Gastrocnemius medialis (tissue), 4 donors: ENCODE data around the gene SCN2B. TPM values are rescaled to one million over a fixed set of nuclear protein-coding genes. Genes with fewer than 3 reads are reported as not detected.

Experiments
- ATAC-seq, 2 donors: fragments of 150-250 bp; one replicate each; pipeline ENCODE4 v1.9.1; 2016
- DNase-seq, 2 donors: peaks; one replicate each; pipeline ENCODE4 v3.0.0-alpha.2; 2019
- H3K27ac ChIP-seq, 4 donors: fragments of 200-600 bp; sonication (generic); 1 replicate in 1 of 4; 2 replicates in 3 of 4; pipeline ENCODE4 v1.5.1; 2016 to 2018; ENCODE audit warnings: mild to moderate bottlenecking in 2 of 4, moderate library complexity in 1 of 4
- H3K27me3 ChIP-seq, 3 donors: fragments of 200-600 bp; sonication (generic) in 2 of 3; 1 replicate in 1 of 3; 2 replicates in 2 of 3; pipeline versions ENCODE4 v1.5.1 to v1.6.0; 2016 to 2019; ENCODE audit warnings: mild to moderate bottlenecking in 1 of 3, moderate library complexity in 1 of 3
- H3K36me3 ChIP-seq, 2 donors: fragments of 200-600 bp; sonication (generic) in 1 of 2; one replicate each; pipeline ENCODE4 v1.5.1; 2017 to 2018
- H3K4me1 ChIP-seq, 2 donors: fragments of 200-600 bp; sonication (generic) in 1 of 2; one replicate each; pipeline ENCODE4 v1.5.1; 2016 to 2017; ENCODE audit warnings: mild to moderate bottlenecking in 2 of 2
- H3K4me3 ChIP-seq, 4 donors: fragments of 200-600 bp; sonication (generic) in 3 of 4; 1 replicate in 1 of 4; 2 replicates in 3 of 4; pipeline ENCODE4 v1.5.1; 2016 to 2019; ENCODE audit warnings: mild to moderate bottlenecking in 2 of 4
- H3K9me3 ChIP-seq, 3 donors: fragments of 200-600 bp; sonication (generic) in 2 of 3; 1 replicate in 1 of 3; 2 replicates in 2 of 3; pipeline ENCODE4 v1.5.1; 2016 to 2019
- POLR2A ChIP-seq, 2 donors: fragments of 450-650 bp; IDR thresholded peaks; one replicate each; pipeline ENCODE4 v1.6.1; 2017; ENCODE audit warnings: antibody characterized with exemption in 2 of 2, mild to moderate bottlenecking in 2 of 2, moderate library complexity in 2 of 2
- in situ Hi-C, 4 donors: fragments of 200-750 bp; cut with MboI; loops; one replicate each; pipeline versions ENCODE4 v1.15.0 to v1.8.0; 2017; ENCODE audit warnings: low sequenced_read_pairs in 4 of 4
- intact Hi-C: fragments of 100-400 bp; cut with DNase I; formaldehyde crosslinking; loops from one replicate; pipeline ENCODE4 v1.15.1; 2023; ENCODE audit warnings: low total_unique reads
- total RNA-seq, 4 donors: library from RNA; depleted of rRNA; stranded (reverse); fragments of >200 nt; gene quantifications; one replicate each; pipeline versions ENCODE4 v1.1.0 to v1.2.3, GENCODE V29; 2016
- TF ChIP-seq, protein P1 (sequence below), 5 experiments: fragments of 450-650 bp in 3 of 5; fragments of 200-600 bp in 2 of 5; sonication (generic) in 2 of 5; IDR thresholded peaks in 4 of 5; conservative IDR thresholded peaks in 1 of 5; 1 replicate in 4 of 5; 2 replicates in 1 of 5; pipeline ENCODE4 v1.5.1; 2016 to 2019; ENCODE audit warnings: antibody characterized with exemption in 5 of 5, mild to moderate bottlenecking in 3 of 5, moderate library complexity in 3 of 5

Gene SCN2B
- total RNA-seq, 4 donors from 2014 or later, result 0.10 to 1.9 (median 0.24) TPM; not detected in 1

DNA sequence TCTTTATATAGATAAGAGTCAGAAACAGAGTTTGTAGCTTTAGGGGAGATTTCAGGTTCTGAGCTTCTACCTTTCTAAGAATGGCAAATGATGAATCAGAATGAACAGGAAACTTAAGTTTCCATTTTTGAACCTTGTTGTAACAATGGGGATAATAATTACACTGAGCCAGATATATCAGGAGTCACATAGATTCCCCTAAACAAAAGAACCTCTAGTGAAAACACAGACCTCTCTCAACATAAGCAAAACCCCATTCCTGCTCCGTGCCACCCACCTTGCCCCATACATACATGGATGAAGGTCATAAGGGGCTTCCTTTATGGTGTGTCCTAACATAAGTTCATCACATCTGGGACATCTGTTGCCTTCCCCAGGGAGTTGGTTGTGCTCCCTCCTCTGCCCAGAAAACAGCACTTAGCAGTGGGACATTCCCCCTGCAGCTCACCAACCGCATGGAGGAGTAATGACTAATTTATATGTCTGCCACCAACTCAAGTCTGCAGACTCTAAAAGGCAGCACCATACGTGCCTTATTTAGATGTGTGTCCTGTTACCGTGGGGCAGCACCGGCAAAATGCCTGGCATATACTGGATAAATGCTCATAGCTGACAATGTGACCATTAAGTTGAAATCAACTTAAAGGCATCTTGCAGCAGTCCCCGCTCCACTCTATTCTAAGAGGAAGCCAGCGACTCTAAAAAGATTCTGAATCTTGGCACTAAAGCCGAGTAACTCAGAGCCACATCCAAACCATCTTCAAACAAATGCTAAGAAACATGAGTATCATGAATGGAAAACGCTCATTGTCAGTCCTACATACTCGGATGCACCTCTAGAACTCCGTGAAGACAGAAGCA lies 40.4 kb upstream of the SCN2B start:
- Histone ChIP-seq H3K27me3 (peaks cover 0 to 6% (median 5%) of the 10 kb centered on the region in 3 donors), H3K4me3 (no peak overlapping the region), H3K9me3 (no peaks in the 10 kb centered on the region), H3K36me3 (no peaks in the 10 kb centered on the region), H3K27ac (no peak overlapping the region), H3K4me1 (no peaks in the 10 kb centered on the region)
- ATAC-seq (no peak), DNase-seq (no peak)
- intact Hi-C loops, result no loop called here
- in situ Hi-C loops, result no loop called here
- TF ChIP-seq, protein P1, sequence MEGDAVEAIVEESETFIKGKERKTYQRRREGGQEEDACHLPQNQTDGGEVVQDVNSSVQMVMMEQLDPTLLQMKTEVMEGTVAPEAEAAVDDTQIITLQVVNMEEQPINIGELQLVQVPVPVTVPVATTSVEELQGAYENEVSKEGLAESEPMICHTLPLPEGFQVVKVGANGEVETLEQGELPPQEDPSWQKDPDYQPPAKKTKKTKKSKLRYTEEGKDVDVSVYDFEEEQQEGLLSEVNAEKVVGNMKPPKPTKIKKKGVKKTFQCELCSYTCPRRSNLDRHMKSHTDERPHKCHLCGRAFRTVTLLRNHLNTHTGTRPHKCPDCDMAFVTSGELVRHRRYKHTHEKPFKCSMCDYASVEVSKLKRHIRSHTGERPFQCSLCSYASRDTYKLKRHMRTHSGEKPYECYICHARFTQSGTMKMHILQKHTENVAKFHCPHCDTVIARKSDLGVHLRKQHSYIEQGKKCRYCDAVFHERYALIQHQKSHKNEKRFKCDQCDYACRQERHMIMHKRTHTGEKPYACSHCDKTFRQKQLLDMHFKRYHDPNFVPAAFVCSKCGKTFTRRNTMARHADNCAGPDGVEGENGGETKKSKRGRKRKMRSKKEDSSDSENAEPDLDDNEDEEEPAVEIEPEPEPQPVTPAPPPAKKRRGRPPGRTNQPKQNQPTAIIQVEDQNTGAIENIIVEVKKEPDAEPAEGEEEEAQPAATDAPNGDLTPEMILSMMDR (IDR thresholded peaks at IDR 0.05 in 4 of 5, conservative IDR thresholded peaks at IDR 0.05 in 1 of 5), result no peak
- TF ChIP-seq POLR2A (IDR thresholded peaks at IDR 0.05), result no peak

DNA sequence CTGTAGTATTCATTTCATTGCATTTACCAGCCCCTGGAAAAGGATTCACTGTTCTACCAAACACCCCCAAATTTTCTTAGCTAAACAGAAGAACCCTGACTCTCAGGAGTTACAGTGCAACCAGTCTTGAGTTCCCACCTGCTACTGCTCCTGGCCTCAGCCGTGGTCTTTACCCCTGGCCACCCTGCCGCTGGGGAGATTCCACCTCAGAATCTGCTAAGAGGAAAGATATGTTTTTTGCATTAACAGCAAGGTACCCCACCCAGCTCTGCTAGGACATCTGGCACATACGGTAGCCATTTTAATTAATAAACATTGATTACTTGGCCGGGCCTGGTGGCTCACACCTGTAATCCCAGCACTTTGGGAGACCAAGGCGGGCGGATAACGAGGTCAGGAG lies 39.3 kb upstream of the SCN2B start:
- H3K27me3 ChIP-seq, result peaks cover 0 to 6% (median 3%) of the 10 kb centered on the region in 3 donors
- in situ Hi-C loops (no loop called here), intact Hi-C loops (no loop called here)
- TF ChIP-seq POLR2A (IDR thresholded peaks at IDR 0.05), result no peak
- TF ChIP-seq, protein P1 (IDR thresholded peaks at IDR 0.05 in 4 of 5, conservative IDR thresholded peaks at IDR 0.05 in 1 of 5), result no peak
- no peaks in the 10 kb centered on the region for H3K9me3 ChIP-seq
- no peak overlapping the region for H3K27ac ChIP-seq
- no peak overlapping the region for H3K4me3 ChIP-seq
- no peaks in the 10 kb centered on the region for H3K36me3 ChIP-seq
- DNase-seq (no peak), ATAC-seq (no peak)
- no peaks in the 10 kb centered on the region for H3K4me1 ChIP-seq

DNA sequence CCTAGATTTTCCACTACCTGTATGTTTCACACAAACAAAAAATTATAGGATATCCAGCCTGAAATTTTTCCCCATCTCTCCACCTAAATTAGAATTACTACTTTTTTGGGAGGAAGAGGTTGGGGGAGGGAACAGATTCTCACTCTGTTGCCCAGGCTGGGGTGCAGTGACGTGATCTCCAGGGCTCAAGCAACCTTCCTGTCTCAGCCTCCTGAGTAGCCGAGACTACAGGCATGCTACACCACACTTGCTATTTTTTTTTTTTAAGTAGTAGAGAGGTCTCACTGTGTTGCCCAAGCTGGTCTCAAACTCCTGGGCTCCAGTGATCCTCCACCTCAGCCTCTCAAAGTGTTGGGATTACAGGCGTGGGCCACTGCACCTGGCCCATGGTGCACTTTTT lies 38.8 kb upstream of the SCN2B start:
- Histone ChIP-seq H3K27me3 (peaks cover 0 to 9% (median 3%) of the 10 kb centered on the region in 3 donors), H3K27ac (no peak overlapping the region), H3K4me1 (no peaks in the 10 kb centered on the region), H3K4me3 (no peak overlapping the region), H3K9me3 (no peaks in the 10 kb centered on the region), H3K36me3 (no peaks in the 10 kb centered on the region)
- intact Hi-C loops, result no loop called here
- in situ Hi-C loops, result no loop called here
- TF ChIP-seq, protein P1 (IDR thresholded peaks at IDR 0.05 in 4 of 5, conservative IDR thresholded peaks at IDR 0.05 in 1 of 5), result no peak
- no peak for TF ChIP-seq POLR2A (IDR thresholded peaks at IDR 0.05)
- ATAC-seq, result no peak
- no peak for DNase-seq

DNA sequence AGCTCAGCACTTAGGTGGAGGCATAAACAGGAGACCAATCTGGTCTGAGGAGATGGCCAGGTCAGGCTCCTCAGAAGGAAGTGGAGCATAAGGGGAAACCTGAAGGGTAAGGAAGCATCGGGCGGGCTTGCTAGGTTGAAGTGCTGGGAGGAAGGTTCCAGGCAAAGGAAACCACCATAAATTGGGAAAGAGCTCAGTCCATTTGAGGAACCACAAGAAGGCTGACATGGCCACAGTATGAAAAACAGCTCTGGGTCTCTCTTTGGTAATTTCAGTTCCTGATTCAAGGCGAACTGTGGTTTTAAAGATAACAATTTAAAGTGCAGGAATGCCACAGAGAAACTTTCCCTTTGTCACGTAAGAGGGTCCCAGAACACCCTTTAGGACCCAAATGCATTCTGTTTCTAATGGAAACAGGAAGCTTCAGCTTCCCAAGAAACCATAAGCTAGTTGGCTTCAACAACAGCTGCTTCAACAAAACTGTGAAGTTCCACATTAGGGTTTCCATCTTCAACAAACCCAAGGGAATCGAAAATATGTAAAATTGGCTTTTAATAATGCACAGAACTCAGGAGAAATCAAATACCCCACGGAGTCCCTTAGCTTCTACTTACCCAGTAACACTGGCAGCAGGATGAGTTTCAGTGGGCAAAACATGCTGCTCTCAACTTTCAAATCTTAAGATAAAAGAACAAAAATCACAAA lies 37.9 kb upstream of the SCN2B start:
- H3K4me1 ChIP-seq, result no peaks in the 10 kb centered on the region

More for the DNA sequence above, 37.9 kb upstream of the SCN2B start:
- DNase-seq (peak in 1 of 2 donors; percentile 12), ATAC-seq (no peak)
- Histone ChIP-seq H3K9me3 (no peaks in the 10 kb centered on the region), H3K27ac (no peak overlapping the region), H3K36me3 (no peaks in the 10 kb centered on the region), H3K27me3 (peaks cover 0 to 9% (median 6%) of the 10 kb centered on the region in 3 donors), H3K4me3 (no peak overlapping the region)
- in situ Hi-C loops, result no loop called here
- no peak for TF ChIP-seq POLR2A (IDR thresholded peaks at IDR 0.05)
- TF ChIP-seq, protein P1 (IDR thresholded peaks at IDR 0.05 in 4 of 5, conservative IDR thresholded peaks at IDR 0.05 in 1 of 5), result no peak
- intact Hi-C loops, result no loop called here
